ENCODE results near the gene DENND1B.
"Not testable (repeated sequence)": the region's sequence is repeated elsewhere in the genome, so short reads cannot be mapped to it uniquely, and the experiment has no call there.

DENND1B gene

DNA sequence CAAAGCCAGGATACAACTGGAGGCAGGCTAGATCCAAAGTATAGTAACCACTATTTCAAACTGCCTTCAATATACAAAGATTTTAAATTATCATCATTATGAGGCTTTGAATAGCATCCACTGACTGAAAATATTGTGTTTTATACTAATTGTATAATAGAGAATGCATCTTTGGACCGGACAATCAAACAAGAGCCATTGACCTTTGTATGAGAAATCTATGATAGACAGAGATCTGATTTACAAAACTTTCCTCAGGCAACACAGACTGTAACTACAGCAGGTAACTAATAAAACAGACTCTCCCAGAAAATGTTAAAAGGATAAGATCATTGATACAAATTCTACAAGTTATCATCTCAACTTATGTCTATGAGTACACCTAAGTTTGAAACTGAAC is 152.9 kb downstream of the DENND1B start:
- no peak for DNase-seq (ENCODE audit: low read depth)

DNA sequence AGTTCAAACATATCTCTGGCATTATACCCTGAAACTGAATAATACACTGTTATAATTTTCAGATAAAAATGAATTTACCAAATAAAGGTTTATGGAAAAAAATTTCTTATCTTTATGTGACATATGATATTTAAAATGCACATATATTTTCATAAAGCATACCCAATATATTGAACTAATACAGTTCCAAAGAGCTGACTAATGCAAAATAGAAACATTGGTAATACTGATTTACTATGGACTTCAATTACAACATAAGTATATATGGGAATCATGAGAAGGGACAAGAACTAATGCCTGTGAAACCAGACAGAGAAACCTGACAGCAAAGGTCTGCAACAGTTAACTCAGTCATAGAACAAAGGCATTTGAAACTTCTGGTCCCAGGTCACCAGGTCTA is 153.5 kb downstream of the DENND1B start:
- no peak for DNase-seq (ENCODE audit: low read depth)

DNA sequence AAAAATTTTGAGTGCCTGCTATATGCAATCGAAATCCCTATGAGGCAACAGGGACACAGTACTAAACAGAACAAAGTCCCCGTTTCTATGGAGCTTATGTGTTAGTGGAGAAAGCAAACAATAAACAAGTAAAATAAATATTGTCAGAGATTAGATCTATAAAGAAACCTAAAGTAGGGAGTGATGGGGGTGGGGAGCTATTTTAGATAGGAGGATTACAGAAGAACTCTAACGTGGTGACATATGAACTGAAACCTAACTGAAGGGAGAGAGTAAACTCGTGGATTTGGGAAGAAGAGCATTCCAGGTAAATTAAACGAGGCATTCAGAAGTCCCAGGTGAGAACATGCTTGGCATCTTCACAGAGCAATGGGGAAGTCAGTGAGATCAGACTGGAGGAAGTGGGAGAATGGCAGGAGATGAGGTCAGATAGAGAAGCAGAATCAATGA is 154.5 kb downstream of the DENND1B start:
- no peak for DNase-seq (ENCODE audit: low read depth)

DNA sequence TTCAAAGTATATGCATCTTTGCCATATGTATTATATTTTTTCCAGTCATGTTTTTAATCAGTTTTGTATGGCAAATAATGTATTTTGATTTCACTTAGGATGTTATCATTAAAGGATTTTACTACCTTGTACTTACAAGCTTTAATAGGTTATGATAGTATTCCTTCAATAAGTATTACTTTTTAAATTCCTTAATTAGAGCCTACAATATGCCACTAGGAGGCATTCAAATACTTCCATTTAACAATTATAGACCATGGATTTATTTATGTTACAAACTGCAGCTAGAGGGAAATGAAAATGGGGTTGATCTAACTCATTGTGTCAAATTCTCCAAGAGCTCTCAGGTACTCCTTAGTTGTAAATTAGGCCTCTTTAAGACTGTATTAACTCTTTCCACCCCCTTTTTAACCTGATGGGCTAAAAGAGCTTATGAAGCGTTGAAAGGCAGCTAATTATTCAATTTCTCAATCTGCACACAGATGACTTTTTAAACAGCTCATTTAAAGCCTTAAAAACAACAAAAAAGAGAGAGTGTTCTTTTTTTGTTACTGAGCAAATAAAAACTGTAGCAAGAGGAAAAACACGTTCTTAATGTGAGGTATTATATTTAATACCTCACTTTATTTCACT is 156.2 kb downstream of the DENND1B start:
- DNase-seq (ENCODE audit: low read depth): no peak

DNA sequence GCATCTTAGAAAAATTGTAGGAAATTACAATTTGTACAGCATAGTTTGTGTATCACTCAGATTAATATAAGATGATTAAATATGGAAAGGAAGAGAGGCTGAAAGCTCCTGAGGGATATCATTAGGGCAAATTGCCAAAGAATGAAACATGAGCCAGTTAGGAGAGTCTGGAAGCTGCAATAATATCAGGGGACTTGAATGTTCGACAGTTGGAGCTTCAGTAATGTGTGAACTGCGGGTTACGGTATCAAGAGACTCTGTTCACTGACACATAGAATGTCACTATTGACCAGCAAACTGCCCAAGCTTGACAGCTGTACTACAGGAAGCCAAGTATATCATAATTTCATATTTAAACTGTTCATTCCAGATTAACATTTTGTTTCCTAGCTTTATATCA is 157.2 kb downstream of the DENND1B start:
- no peak for DNase-seq (ENCODE audit: low read depth)

DNA sequence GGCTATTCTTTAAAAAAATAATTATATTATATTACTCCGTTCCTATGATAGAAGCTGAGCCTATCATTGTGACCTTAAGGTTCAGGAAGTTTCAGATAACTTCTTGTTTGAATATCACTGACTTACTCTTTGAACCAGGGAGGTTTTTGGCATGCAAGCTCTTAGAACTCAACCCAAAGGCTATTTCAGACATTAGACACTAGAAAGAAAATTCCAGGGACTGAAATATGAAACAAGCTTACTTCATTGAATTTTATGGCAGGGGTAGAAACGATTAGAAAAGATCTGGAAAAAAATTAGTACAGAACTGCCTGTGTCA is 159.6 kb downstream of the DENND1B start:
- DNase-seq (ENCODE audit: low read depth): no peak

DNA sequence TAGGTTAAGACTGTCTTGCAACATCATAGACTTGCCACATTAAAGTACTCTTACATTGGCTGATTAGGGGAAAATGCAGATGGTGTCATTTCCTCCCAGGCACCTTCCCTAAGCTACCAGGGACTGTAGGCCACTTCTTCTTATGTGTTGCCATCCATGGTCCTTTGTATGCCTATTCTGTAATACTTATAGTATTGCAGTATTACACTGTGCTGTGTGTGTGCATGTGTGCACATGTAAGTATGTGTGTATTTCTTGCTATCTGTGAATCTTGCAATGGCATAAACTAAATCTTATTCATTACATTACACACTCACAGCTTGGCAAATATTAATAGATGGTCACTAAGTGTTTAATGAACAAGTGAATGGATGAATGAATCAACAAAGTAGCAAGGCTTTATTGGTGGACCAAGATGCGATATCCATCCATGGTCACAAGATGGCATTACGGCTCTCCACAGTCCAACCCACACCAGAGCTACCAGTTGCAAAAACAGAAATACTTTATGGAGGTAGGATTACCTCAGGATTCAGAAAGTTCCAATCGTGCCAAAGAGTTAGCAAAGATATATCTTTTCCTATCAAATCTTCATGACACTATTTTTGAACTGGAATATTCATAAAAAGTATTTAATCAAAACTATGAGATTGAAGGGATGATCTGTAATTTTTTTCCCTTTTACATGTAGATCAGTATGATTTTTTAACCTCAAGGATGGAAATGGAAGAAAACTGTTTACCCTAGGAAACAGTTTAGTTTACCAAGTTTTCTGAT is 160.2 kb downstream of the DENND1B start:
- no peak for DNase-seq (ENCODE audit: low read depth)

DNA sequence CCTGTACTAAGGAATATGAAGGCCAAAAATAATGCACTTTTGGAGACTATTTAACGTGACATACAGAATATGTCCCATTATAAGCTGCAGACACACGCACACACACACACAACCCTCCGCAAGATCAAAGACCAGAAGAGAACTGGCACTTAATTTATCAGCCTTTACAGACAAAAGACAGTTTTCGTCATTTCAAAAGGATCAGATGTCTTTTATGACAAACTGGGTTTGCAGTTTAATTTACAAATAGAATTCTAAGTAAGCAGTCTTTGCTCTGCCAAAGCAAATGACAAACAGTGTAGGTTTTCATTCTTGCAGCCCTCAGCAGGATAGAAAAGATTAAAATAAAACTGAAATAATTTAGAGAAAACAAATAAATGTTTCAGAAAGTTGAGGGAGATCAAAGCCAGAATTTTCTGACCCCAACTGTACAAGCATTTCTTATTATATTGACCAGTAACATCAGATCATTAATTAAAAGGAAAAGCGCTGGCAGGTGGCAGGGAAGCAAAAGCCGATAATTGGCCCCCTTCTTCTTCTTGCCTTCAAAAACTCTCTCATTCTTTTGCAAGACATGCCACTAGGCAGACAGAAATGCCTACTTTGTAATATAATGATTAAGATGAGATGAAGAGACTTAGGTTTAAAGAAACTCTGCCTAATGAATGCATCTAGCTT is 169.0 kb downstream of the DENND1B start:
- DNase-seq (ENCODE audit: low read depth): no peak

DNA sequence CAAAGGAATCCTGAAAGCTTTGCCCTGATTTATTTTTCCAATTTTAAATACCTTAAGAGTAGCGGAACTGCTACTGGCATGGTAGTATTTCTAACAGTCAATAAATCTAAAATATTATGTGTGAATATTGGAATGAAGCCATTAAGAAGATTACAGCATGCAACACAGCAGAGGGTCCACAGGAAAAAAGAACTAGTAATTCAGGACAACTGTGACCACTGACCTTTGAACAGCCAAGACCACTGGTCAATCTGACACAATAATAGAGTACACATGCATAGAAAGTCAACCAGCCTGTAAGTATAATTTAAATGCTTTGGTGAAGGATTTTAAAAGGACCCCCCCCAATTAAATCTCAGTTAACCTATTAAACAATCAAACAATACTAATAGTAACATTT is 171.0 kb downstream of the DENND1B start:
- no peak for DNase-seq (ENCODE audit: low read depth)

DNA sequence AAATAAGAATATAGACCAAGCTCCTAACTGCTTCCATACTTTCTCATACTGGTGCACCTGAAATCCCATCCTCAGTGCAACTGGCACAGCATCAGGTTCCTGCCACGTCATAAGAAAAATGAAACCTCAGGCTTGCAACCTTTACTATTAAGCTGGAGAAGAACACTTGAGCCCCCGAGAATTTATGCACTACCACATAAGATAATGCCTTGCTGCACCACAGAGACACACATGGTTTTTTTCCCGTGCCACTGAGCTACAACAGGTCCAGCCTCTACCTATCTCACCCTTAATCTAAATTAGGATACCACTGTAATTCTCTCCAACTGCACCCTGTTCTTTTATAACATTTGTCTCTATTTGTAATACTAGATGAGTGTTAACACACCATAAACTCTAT is 174.5 kb downstream of the DENND1B start:
- no peak for DNase-seq (ENCODE audit: low read depth)

DNA sequence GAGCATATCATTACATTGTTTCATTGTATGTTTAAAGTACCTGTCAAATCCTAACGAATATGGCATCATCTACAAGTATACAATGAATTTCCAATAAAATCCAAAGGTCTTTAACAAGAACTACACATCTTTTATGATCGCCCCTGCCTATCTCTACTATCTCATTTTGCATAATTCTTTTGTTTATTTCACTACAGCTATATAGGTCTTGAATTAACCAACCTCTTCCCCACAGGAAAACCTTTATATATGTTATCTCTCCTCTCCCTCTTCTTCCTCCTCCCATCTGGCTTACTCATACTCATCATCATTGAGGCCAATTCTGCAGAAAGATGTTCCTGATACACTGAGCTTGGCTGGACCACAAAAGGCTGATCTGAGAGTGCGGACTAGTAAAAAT is 175.5 kb downstream of the DENND1B start:
- no peak for DNase-seq (ENCODE audit: low read depth)

DNA sequence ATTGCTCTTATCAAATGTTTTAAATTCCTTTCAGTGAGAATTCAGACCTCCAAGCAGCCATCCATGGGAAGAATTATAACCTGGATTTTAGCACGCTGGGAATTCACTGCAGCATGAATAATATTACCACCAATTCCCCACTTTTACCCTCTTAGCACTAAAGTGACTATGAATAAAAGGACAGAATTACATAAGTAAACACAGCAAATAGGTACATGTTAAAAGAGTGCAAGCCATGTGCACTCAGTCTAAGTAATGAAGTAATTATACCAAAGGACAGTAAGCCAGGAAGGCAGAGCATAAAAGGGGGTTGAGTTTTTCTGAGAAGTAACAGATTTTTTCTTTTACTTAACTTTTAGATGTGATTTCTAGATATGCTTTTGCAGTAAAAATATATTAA is 176.3 kb downstream of the DENND1B start:
- DNase-seq (ENCODE audit: low read depth): no peak

DNA sequence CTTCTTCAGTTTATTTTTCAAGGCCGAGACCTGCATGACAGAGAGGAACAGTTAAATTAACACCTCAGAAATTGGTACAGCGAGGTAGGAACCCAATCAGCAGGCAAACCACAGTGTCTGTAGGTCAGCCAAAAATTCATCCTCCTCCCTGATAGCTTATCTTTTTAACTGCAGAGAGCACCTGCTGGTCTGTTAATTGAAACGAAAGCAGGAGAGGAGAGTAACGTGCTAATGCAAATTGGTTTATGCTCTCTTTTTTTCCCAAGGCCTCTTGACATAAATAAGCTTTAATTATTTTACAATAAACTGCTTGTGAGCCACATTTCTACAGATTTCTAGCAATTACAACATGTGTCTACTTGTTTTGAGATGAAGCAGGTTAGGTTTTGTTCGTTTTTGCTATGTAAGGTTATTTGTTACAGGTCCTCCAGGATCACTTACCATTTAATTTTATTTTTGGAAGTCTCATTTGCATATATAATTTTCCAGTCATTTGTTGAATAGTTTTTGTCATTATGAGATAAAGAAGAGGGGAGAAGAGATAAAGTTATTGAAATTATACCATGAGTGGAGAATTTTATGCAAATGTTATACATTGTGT is 179.9 kb downstream of the DENND1B start:
- no peak for DNase-seq (ENCODE audit: low read depth)

DNA sequence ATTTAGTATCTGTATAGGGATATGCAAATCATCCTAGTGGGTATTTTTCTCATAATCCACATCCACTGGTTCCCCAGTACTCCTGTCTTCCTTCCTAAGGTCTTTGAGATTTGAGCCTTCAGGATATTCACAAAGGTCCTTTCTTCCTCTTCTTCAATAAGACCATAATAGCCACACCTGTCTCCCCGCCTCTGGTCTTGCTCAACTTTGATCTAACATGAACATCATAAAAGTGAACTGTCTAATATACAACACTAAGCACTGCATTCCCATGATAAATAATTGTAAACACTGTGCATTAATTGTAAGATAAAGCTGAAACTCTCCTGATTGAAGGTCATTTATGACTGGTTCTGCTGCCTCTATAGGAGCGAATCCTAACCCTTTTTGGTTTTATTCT is 184.6 kb downstream of the DENND1B start:
- no peak for DNase-seq (ENCODE audit: low read depth)

DNA sequence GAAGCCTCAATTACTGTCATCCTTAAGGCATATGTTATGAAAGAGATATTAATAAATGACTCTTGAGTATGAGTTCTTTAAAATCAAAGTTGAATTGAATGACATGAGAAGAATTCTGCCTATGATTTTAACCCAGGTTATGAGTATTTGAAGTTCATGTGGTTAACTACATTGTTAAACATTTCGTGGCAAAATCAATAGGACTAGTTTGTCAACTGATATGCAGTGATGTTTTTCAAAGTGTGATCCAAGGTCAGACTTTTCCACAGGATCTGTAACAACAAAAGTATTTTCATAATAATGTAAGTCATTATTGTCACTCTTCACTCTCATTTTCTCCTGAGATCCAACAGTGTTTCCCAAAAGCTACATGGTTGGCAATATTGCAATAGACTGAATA is 189.5 kb downstream of the DENND1B start:
- DNase-seq (ENCODE audit: low read depth): no peak

DNA sequence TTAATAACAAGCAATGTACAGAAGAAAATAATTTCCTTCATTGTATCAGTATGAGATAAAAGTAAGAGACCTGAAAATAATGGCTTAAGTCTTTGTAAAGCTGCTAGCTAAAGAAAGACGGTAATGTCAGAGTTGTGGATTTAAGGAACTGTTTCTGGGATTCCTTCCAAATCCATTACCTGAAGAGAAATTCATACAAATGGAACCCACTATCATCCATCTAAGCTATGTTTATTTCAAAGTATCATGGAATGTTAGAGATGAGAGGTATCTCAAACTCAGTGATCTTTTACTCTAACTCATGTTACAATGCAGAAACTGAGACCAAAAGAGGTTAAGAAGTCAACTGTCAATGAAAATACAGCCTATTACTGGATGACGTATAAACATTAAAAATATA is 197.7 kb downstream of the DENND1B start:
- DNase-seq (ENCODE audit: low read depth): no peak

DNA sequence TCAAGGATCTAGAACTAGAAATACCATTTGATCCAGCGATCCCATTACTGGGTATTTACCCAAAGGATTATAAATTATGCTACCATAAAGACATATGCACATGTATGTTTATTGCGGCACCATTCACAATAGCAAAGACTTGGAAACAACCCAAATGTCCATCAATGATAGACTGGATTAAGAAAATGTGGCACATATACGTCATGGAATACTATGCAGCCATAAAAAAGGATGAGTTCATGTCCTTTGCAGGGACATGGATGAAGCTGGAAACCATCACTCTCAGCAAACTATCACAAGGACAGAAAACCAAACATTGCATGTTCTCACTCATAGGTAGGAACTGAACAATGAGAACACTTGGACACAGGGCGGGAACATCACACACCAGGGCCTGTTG is 199.7 kb downstream of the DENND1B start:
- not testable (repeated sequence) for DNase-seq (ENCODE audit: low read depth)

DNA sequence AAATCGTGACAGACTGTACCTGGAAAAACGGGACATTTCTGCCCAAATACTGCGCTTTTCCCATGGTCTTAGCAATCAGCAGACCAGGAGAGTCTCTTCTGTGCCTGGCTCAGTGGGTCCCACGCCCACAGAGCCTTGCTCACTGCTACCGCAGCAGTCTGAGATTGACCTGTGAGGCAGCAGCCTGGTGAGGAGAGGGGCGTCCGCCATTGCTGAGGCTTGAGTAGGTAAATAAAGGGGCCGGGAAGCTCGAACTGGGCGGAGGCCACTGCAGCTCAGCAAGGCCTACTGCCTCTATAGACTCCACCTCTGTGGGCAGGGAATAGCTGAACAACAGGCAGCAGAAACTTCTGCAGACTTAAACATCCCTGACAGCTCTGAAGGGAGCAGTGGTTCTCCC is 203.1 kb downstream of the DENND1B start:
- DNase-seq (ENCODE audit: low read depth): no peak

DNA sequence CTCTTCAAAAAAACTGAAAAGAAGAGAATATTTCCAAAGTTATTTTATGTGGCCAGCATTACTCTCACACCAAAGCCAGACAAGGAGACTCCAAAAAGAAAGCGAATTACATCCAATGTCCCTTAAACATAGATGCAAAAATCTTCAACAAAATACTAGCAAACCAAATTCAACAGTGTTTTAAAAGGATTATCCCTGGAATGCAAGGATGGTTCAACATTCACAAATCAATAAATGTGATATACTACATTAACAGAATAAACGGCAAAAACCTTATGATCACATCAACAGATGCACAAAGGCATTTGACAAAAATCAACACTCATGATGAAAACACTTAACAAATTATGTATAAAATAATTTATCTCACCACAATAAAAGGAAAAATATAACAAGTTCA is 207.8 kb downstream of the DENND1B start:
- DNase-seq (ENCODE audit: low read depth): no peak

DNA sequence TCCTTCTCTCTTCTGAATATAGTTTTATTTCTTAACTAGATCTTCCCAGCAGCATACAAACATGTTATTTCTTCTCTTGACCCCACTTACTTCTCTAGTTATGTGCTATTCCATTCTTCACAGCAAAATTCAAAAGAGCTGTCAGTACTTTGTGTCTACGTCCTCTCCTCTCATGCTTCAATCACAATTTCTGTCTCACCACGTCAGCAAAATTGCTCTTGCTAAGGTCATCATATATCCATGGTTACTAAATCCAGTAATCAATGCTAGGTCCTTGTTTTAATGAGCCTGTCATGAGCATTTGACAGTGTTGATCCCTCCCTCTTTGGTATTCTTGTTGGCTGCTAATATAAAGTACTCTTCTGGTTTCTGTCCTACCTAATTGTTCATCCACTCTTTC is 214.2 kb downstream of the DENND1B start:
- DNase-seq (ENCODE audit: low read depth): no peak

DNA sequence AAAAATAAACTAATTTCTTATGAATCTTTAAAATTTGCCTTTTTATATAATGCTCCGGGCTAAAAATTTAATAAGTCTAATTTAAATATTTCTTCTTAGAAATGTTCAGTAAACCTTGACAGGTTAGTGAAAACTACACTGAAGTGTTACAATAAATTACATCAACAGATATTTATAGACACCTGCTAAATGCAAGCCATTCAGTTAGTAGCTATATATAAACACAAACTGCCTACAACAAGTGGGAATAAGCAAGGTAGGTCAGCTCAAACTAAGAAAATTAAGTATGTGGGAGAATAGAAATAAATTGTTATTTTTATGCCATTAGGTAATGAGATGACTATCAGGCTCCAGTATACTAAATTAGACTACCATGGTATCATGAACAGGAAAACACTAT is 215.6 kb downstream of the DENND1B start:
- no peak for DNase-seq (ENCODE audit: low read depth)

DNA sequence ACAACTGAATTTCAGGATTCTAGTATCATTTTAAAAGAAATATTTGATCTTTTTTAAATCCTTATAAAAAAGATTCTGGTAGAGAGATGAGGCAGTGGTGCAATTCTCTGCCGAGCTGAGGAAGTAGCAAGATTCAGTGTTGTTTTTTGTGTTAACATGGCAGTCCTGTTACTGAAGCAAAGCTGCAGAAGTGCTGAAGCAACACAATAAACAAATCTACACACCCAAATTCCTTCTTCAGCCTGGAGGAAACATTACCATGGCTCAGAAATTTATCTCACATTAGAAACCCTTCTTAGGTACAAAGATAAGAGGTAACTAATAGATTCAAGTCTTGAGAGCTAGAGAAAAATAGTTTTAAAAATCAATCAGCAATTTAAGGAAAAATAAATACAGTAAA is 216.0 kb downstream of the DENND1B start:
- DNase-seq (ENCODE audit: low read depth): no peak

DNA sequence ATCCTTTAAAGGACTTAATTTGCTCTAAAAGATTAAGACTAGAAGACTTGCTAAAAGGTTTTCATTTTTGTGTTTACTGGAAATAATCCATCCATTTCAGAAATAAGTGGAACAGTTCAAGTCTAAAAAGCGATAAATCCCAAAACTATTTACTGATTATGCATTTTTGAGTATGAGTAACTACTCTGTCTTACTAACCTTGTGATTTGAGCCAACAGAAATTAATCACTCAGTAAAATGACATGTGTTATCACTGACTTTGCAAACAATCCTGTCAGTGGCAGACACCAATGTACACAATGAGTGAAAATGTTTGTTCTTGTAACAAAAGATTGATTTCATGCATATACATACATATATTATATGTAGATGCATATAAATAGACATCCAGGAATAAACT is 218.0 kb downstream of the DENND1B start:
- DNase-seq (ENCODE audit: low read depth): no peak

Data from stimulated activated CD4-positive, alpha-beta T cell treated with anti-CD3 and anti-CD28 coated beads, Interleukin-2, amount 100 ng/mL, for 4 hours (primary cell).